GM21390 (cell line): ENCODE measurements around the gene BHMT.
"Not testable (repeated sequence)": the region's sequence is repeated elsewhere in the genome, so short reads cannot be mapped to it uniquely, and the experiment has no call there.

Source experiments
- ATAC-seq: cut with Tn5 transposase; IDR thresholded peaks from one replicate; pipeline ENCODE4 v1.9.1; 2021; ENCODE audit not compliant: unreplicated experiment

Gene BHMT

GRCh38 chr5:79168031-79168430, 56.4 kb downstream of the BHMT start:
- no peak for ATAC-seq

GRCh38 chr5:79170661-79171060, 59.1 kb downstream of the BHMT start:
- no peak for ATAC-seq

GRCh38 chr5:79171635-79172245, 60.1 kb downstream of the BHMT start:
- ATAC-seq, result no peak

GRCh38 chr5:79172269-79172668, 60.7 kb downstream of the BHMT start:
- ATAC-seq, result no peak

- no peak for ATAC-seq
Measured at GRCh38 chr5:79173626-79174025, 62.0 kb downstream of the BHMT start.

GRCh38 chr5:79180449-79180848, 68.8 kb downstream of the BHMT start:
- ATAC-seq, result not testable (repeated sequence)

GRCh38 chr5:79181419-79182022, 69.9 kb downstream of the BHMT start:
- ATAC-seq, result no peak
